Measurements from ENCODE around the gene ZNF467.
A peak's percentile ranks its signal among the peaks of the same experiment; 100 is the strongest.

The ZNF467 gene

GRCh38 chr7:149742075-149742701 is 31.2 kb downstream of the ZNF467 start:
- DNase-seq, result peak; percentile 76 to 92

DNA sequence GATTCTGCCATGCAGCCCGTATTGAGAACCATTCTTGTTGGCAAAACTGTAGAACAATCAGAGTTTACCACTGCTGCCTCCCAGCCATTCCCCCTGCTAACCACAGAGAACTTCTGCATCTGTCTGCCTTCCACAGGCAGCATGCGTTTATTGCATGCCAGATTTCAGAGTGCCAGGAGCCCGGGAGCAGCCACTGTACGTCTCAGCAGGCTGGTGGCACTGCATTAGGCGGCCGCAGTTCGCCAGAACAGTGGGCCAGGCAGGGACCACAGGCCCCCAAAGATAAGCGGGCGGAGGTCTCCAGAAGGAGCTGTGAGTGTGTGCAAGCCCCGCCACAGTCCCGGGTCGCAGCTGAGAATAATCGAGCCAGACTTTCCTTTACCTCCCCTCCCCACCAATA is 31.8 kb downstream of the ZNF467 start:
- DNase-seq, result peak in 1 of 2 experiments; percentile 53

DNA sequence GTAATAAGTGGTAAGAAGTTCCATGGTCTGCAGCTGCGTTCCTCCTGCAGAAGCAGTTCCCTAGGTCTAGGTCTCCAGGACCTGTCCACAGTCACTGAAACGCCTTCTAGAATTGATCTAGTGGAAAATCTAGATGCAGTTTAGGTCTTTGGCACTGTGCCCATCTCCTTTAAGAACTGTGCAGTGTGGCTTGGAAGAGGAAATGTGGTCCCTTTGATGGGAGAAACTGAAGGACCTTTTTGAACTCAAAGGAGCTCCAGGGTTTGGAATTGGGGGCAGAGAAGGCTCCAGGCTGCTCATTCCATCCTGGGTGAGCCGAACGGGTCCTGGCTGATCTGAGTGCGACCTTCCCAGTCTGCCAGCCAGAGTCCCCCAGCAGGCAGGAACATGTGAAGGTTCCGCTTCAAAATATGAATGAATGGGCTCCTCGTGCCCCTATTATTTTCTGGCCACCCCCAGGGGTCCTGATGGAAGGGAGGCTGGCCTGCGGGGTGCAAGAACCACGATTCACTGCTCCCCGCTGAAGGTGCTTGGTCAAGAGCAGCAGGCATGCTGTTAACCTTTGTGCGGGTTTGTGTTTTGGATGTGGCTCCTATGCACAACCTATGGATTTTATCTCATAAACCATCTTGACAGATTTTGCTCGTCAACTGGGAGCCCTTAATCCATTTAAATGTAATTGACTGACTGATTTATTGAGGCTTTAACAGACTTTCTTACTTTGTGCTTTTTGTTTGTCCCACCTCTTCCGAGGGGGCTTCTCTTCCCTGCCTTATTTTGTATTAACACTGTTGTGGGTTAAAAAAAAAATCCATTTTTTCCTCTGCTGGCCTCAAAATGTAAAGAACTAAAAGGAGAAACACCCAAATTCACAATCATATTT is 36.7 kb downstream of the ZNF467 start:
- DNase-seq, result no peak

DNA sequence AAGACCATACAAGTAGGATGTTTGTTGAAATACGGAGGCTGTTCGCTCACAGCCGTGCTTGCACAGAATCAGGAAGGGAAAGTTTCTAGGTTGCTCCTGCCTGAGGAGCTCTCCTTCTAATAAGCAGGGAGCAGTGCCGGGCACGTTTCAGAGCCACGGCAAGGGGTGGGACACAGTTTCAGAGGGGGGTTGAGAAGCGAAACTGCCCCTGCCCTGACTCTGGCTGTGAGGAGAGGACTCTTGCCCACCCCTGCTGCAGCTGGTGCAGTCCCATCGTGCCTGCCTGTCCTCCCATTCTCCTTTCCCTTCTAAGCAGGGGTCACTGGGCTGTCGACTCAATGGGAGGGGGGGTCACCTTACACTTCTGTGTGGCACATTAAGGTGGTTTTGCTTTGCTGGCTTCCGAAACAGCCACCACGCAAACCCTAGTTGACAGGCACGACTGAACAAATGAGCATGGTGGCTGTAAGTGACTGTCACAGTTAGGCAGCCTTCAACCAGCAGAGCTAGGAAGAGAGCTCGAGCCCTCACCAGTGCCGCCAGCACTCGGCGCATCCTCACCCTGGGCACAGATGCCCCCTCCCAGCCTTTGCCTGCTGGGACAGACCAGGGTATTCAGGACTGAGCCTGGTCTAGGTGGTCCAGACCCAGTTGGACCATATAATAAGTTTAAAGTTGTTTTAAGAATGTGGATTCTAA is 37.5 kb downstream of the ZNF467 start:
- DNase-seq, result no peak

GRCh38 chr7:149735181-149735602 is 38.2 kb downstream of the ZNF467 start:
- DNase-seq, result no peak

- DNase-seq, result no peak
Measured at GRCh38 chr7:149734791-149735075, 38.7 kb downstream of the ZNF467 start.

DNA sequence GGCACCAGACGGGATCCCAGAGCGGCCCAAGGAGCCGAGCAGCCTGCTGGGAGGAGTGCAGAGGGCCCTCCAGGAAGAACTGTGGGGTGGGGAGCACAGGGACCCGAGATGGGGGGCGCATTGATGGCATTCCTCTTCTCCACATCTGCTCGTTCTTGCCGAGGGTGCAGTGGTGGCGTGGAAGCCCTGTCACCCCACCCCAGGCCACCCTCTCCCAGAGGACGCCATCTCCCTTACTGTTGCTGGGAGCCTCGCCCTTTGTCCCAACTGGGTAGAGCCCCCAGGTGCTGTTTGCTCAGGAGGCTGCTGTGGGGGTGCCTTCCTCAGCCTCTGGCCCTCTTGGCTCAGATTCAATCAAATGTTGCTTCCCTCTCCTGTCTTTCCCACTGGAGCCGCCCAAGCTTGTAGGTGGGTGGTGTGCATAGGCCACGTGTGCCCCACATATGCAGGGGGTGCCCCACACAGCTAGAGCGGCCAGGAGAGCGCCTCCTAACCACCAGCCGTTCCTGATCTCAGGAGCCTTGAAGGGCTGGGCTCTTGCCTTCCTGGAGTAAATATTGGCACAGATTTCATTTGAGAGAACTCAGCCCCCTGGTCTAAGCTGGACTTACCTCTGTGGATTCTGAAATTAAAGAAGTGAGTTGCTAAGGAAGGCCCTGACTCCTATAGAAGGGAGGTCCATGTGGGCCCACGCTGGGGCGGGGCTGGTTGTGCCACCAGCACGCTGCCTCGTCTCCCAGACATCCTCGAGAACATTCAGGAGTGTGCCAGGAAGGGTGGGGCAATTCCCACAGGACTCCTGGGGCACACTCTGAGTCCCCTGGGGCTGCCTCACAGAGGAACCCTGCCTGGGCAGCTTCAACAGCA is 39.2 kb downstream of the ZNF467 start:
- DNase-seq, result peak in 1 of 2 experiments; percentile 35

GRCh38 chr7:149733131-149733923 is 40.1 kb downstream of the ZNF467 start:
- DNase-seq, result no peak

GRCh38 chr7:149732611-149733010 is 40.8 kb downstream of the ZNF467 start:
- DNase-seq, result no peak

DNA sequence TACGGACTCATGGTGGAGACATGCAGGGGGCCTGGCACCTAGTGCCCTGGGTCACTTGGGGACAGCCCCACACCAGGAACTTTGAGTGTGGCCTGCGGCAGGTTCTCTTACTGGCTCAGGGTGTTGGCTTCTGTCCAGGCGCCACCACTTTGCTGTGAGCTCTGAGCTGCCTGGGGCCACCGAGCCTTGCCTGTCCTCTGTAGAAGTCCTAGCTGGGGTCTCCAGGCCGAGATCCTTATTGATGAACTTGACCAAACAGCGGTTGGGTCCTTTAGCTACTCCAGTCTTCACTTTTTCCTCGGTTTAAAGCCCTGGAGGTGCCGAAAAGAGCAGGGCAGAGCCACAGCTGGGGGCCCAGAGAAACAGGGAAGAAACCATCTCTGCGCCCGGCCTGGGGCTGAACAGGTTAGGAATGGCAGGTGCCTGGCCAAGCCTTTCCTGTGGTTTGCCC is 41.3 kb downstream of the ZNF467 start:
- no peak for DNase-seq

DNA sequence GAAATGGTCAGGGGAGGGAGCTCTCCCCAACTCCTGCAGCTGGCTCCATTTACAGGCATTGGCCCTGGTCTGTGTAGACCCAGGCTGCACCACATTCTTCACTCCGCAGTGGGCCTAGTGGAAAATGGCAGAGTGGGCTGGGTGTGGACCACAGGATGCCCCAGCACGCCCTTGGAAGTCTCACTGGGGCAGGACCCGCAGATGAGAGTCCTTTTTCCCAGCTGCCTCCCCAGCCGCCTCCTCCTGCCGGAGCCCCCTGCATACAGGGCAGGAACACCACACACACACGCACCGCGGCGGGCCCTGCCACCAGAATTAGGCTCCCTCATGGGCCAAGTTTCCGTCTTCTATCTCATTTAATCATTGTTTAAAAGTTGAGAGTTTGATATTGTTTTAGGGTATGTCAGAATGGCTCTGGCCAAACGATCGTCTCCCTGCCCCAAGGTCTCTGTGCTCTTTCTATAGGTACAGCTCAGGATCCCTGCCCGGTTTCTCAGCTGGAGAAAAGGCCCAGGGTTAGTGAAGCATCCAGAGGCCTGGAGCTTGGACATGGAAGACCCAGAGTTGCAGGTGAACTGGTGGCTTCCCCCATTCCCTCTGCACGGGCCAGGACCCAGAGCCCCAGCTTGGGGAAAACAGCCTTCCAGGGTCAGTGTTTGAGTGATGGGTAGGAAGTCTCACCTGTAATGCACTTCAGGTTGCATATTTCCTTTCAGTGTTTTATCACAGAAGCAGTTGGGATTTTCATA is 42.0 kb downstream of the ZNF467 start:
- DNase-seq, result no peak

DNA sequence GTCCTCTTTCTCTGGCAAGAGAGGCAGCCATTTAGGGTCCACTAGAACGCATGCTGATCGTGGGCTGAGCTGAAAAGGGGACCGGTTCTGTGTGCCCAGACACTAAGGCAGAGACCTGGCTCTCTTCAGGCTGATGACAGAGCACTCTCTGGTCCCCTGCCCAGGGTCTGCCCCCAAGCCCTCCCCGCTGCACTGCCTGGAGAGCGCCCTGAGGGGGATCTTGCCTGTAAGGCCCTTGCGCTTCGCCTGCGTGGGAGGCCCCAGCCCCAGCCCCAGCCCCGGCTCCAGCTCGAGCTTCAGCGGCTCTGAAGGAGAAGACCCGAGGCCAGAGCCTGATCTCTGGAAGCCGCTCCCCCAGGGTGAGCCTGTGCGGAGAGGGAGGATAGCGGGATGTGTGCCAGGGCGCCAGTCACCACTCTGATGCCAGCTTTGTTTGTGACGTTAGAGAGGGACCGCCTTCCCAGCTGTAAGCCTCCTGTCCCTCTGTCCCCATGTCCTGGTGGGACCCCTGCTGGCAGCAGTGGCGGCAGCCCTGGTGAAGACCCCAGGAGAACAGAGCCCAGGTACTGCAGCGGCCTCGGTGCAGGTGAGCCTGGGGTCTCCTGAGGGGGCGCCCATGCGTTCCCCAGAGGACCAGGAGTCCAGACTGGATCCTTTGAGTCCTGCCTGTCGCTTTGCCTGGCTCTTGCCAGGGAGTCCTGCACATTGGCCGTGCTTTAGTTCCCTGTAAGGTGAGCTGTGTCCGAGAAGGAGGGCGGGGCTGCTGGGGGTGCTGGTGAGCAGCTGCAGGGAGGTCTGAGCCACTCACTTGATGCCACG is 43.2 kb downstream of the ZNF467 start:
- no peak for DNase-seq

GRCh38 chr7:149729586-149729982 is 43.8 kb downstream of the ZNF467 start:
- no peak for DNase-seq

GRCh38 chr7:149728491-149729375 is 44.7 kb downstream of the ZNF467 start:
- DNase-seq, result no peak

DNA sequence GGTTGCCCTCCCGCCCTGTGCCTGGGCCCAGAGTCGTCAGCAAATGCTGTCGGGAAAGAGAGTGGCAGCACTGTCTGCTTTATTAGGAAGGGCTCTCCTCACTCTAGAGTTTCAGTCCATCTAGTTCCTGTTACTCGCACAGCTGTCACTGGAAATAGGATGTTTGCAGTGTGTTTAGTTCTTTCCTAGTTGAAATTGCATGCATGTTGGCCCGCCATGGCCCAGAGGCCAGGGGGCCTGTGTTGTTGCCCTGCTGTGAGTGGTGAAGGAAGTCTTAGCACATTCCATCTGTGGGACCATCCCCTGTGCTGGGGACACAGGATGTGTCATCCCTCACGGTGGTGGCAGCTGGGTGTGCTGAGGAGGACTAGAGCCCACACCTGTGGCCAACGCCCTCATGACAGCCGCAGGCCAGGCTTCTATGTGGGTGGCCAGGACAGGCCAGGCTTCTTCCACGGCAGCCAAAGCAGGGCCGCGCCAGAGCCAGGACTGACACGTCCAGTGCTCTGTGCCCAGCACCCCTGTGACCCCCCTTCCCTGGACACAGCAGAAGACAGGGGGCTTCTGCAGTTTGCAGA is 45.4 kb downstream of the ZNF467 start:
- no peak for DNase-seq

DNA sequence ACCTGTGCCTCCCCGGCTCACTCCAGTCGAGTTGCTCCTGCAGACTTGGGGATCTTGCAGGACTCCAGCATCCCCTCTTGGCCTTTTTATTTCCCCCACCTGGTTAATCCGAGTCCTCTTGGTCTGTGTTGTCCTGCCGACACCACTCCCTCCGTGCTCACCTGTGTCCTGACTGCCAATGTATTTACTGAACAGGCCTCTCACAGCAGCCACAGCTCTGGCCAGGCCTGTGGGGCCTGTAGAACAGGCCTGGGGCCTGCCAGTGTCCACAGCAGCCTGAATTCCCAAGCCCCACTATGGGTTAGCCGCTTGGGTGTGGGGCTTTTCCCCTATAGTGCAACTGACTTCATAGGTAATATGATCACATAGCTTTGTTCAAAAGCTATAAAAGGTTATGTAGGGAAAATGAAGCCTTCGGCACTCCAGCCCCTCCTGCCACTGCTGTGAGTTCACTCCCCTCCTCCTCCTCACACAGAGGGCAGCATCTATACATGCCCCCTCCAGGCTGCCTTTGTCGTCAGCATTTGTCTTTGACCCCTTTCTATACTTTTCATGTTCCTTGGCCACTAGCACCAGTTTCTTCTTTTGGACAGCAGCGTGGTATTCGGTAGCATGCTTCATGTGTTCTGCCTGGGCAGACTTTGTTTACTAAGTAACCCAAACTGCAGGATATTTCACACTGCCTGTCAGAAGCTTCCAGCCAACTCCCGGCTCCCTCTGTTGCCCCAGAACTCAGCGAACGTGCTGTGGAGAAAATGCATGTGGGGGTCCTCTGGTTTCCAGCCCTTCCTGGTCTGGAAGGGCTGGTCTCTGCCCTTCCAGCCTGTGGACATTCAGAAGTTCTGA is 46.1 kb downstream of the ZNF467 start:
- no peak for DNase-seq

DNA sequence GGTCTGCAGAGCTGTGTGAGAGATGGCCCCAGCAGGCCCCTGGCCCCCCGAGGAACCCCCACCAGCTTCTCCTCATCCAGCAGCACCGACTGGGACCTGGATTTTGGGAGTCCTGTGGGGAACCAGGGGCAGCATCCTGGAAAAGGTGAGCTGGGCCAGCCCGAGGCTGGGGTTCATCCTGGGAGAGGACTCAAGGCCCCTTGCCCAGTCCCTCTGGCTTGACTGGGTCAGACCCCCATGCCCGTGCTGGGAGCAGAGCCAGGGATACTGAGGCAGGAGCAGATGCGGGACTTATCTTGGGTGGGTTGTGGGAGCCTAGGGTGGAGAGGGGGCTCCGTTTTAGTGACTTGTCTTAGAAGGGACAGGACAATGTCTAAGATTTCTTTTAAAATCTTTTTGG is 47.5 kb downstream of the ZNF467 start:
- DNase-seq, result no peak

DNA sequence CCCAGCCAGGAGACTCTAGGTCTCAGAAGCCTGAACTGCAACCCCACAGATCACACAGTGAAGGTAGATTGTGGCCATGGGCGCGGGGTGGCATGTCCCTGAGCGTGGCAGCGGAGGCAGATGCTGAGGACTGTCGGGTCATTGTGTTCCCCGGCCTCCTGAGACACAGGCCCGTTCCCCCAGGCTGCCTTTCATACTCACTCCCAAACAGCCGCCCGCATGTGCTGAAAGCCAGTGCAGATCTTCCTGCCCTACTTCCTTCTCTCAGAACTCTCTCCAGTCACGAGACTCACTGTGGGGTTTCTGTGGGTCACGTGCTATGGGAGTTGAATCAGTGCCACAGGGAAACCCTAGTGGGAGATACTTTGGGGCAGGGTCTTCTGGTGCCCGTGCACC is 48.0 kb downstream of the ZNF467 start:
- DNase-seq, result no peak
